ENCODE results near the gene IFT20.

IFT20 gene

DNA sequence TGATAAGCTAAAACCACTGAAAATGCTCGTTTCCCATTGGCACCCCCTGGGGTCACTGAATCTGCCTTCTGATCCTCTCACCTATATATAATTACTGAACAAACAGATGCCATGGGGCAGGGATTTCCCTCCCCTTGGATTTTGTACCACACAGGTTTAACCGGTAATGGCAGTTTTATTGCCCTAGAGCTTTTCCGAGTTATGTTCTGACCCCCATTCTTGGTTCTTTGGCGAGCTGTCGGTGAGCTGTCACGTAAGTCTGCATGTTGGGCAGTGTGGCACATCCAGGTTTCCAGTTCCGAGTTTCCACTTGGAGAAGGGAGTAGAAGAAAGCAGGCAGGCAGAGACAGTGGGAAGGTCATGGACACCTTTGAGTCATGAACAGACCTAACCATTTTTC lies 9.2 kb downstream of the IFT20 start:
- Histone ChIP-seq H3K4me2 (ENCODE audit: low read length) (no peak overlapping the region), H3K36me3 (ENCODE audit: insufficient read depth, low read length) (peaks cover 60% of the 10 kb centered on the region), H3K79me2 (ENCODE audit: insufficient read depth, low read length) (peaks cover 34% of the 10 kb centered on the region), H3K9me2 (ENCODE audit: low read depth, low read length) (no peaks in the 10 kb centered on the region), H3K9me3 (ENCODE audit: low read length) (no peaks in the 10 kb centered on the region), H2AFZ (ENCODE audit: low read length) (no peak overlapping the region), H3K4me3 (ENCODE audit: low read depth, low read length, poor library complexity, severe bottlenecking) (no peak overlapping the region), H3K4me1 (ENCODE audit: insufficient read depth, low read length, severe bottlenecking) (peaks cover 12% of the 10 kb centered on the region), H4K20me1 (ENCODE audit: insufficient read depth, low read length) (no peaks in the 10 kb centered on the region), H3K27ac (ENCODE audit: low read depth, low read length, poor library complexity, severe bottlenecking) (no peak overlapping the region), H3F3A (ENCODE audit: insufficient read depth, low read length) (no peaks in the 10 kb centered on the region), H3K9ac (ENCODE audit: low read length) (no peak overlapping the region), H3K27me3 (ENCODE audit: insufficient read depth, low read length) (no peaks in the 10 kb centered on the region)
- TF ChIP-seq EZH2 (IDR thresholded peaks at IDR 0.05; ENCODE audit: borderline replicate concordance, low read length): no peak
- TF ChIP-seq, protein P1, sequence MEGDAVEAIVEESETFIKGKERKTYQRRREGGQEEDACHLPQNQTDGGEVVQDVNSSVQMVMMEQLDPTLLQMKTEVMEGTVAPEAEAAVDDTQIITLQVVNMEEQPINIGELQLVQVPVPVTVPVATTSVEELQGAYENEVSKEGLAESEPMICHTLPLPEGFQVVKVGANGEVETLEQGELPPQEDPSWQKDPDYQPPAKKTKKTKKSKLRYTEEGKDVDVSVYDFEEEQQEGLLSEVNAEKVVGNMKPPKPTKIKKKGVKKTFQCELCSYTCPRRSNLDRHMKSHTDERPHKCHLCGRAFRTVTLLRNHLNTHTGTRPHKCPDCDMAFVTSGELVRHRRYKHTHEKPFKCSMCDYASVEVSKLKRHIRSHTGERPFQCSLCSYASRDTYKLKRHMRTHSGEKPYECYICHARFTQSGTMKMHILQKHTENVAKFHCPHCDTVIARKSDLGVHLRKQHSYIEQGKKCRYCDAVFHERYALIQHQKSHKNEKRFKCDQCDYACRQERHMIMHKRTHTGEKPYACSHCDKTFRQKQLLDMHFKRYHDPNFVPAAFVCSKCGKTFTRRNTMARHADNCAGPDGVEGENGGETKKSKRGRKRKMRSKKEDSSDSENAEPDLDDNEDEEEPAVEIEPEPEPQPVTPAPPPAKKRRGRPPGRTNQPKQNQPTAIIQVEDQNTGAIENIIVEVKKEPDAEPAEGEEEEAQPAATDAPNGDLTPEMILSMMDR (IDR thresholded peaks at IDR 0.05; ENCODE audit: low read length): no peak

DNA sequence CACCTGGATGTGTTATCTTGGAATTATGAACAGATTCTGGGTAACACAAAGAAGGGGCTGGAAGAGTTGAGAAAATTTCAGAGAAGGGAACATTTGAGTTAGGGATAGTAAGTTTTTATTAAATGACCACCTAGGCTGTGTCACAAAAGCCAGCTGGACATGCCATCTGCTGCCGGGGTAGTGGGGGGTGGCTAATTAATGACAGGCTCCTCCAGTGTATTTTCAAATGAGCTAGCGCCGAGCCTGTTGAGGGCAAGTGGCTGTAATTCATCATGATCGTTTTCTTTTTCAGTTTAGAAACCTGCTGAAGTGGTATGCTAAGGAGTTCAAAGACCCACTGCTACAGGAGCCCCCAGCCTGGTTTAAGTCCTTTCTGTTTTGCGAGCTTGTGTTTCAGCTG lies 10.1 kb downstream of the IFT20 start:
- H3K4me3 ChIP-seq (ENCODE audit: low read depth, low read length, poor library complexity, severe bottlenecking): no peak overlapping the region
- H3K79me2 ChIP-seq (ENCODE audit: insufficient read depth, low read length): peaks cover 43% of the 10 kb centered on the region
- H3K4me1 ChIP-seq (ENCODE audit: insufficient read depth, low read length, severe bottlenecking): peaks cover 21% of the 10 kb centered on the region
- no peaks in the 10 kb centered on the region for H3K9me2 ChIP-seq (ENCODE audit: low read depth, low read length)
- H2AFZ ChIP-seq (ENCODE audit: low read length): no peak overlapping the region
- no peak overlapping the region for H3K4me2 ChIP-seq (ENCODE audit: low read length)
- H3K9ac ChIP-seq (ENCODE audit: low read length): no peak overlapping the region
- no peak for TF ChIP-seq EZH2 (IDR thresholded peaks at IDR 0.05; ENCODE audit: borderline replicate concordance, low read length)
- TF ChIP-seq, protein P1 (IDR thresholded peaks at IDR 0.05; ENCODE audit: low read length): no peak
- H3K9me3 ChIP-seq (ENCODE audit: low read length): no peaks in the 10 kb centered on the region
- no peaks in the 10 kb centered on the region for H4K20me1 ChIP-seq (ENCODE audit: insufficient read depth, low read length)
- peaks cover 63% of the 10 kb centered on the region for H3K36me3 ChIP-seq (ENCODE audit: insufficient read depth, low read length)
- no peaks in the 10 kb centered on the region for H3F3A ChIP-seq (ENCODE audit: insufficient read depth, low read length)
- H3K27me3 ChIP-seq (ENCODE audit: insufficient read depth, low read length): no peaks in the 10 kb centered on the region
- no peak overlapping the region for H3K27ac ChIP-seq (ENCODE audit: low read depth, low read length, poor library complexity, severe bottlenecking)

DNA sequence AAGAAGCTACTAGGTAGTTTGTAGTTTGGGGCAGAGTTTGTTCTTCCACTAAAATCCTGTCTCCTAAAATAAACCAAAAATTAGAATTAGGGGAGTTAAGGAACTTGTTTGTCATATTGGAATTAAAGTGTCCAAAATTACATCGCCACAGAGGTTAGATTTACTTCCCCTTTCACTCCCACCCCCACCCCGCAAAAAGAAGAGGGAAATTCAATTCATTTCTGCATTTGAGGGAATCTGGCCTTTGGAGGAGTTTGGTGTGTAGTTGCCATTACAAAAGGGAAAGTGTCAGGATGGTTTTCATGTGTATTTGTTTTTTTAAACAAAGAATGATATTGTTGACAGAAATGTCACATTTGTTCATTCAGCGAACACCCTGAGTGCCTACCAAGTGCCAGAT lies 10.5 kb downstream of the IFT20 start:
- Histone ChIP-seq H3F3A (ENCODE audit: insufficient read depth, low read length) (no peaks in the 10 kb centered on the region), H3K36me3 (ENCODE audit: insufficient read depth, low read length) (peaks cover 65% of the 10 kb centered on the region), H3K4me2 (ENCODE audit: low read length) (no peak overlapping the region), H3K9me3 (ENCODE audit: low read length) (no peaks in the 10 kb centered on the region), H3K27ac (ENCODE audit: low read depth, low read length, poor library complexity, severe bottlenecking) (no peak overlapping the region), H3K9ac (ENCODE audit: low read length) (no peak overlapping the region), H3K9me2 (ENCODE audit: low read depth, low read length) (no peaks in the 10 kb centered on the region), H4K20me1 (ENCODE audit: insufficient read depth, low read length) (no peaks in the 10 kb centered on the region), H3K79me2 (ENCODE audit: insufficient read depth, low read length) (peaks cover 47% of the 10 kb centered on the region), H3K4me3 (ENCODE audit: low read depth, low read length, poor library complexity, severe bottlenecking) (no peak overlapping the region), H3K27me3 (ENCODE audit: insufficient read depth, low read length) (no peaks in the 10 kb centered on the region), H2AFZ (ENCODE audit: low read length) (no peak overlapping the region), H3K4me1 (ENCODE audit: insufficient read depth, low read length, severe bottlenecking) (peaks cover 26% of the 10 kb centered on the region)
- TF ChIP-seq EZH2 (IDR thresholded peaks at IDR 0.05; ENCODE audit: borderline replicate concordance, low read length): no peak
- TF ChIP-seq, protein P1 (IDR thresholded peaks at IDR 0.05; ENCODE audit: low read length): no peak

Measured in OCI-LY1 (cell line).